ENCODE measurements around the gene CD99L2.

CD99L2 gene, protein sequence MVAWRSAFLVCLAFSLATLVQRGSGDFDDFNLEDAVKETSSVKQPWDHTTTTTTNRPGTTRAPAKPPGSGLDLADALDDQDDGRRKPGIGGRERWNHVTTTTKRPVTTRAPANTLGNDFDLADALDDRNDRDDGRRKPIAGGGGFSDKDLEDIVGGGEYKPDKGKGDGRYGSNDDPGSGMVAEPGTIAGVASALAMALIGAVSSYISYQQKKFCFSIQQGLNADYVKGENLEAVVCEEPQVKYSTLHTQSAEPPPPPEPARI

DNA sequence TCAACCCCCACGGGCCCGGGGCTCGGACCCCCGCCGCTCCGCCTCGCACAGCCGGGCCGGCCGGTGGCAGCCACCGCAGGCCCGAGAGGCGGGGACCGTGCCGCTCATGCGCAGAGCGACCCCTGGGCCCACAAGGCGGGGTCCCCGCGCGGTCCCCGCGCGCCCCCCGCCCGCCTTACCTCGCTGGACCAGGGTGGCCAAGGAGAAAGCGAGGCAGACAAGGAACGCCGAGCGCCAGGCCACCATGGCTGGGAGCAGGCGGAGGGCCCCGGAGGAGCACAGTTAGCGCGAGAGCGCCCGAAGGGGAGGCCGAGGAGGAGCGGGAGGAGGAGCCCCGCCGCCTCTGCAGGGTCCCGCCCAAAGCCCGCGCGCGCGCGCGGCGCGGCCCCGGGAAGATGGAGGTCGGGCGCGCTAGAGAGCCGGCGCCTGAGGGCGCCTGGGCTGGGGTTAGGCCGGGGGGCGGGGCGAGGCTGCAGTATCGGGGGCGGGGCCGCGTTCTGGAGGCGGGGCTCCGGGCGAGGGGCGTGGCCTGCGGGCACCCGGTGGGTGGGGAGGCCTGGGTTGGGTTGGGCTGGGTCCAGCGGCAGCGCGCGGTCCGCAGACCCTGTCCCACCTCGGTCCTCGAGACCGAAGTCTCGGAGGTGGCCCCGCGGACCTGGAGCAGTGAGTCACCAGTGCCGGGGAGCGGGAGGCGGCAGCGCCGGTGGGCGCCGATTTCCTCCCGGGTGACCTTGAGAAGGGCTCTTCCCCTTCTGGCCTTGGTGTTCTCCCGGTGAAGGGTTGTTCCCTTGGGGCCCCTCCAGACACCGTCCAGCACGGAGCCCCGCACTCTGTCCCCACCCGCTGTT, at the start of gene CD99L2:
TSS of gene CD99L2 (minus strand) at position 326 of the 848 bp plus-strand sequence. CDS start at position 246, 80 bp downstream.
- DNase-seq = peak; percentile 86

DNA sequence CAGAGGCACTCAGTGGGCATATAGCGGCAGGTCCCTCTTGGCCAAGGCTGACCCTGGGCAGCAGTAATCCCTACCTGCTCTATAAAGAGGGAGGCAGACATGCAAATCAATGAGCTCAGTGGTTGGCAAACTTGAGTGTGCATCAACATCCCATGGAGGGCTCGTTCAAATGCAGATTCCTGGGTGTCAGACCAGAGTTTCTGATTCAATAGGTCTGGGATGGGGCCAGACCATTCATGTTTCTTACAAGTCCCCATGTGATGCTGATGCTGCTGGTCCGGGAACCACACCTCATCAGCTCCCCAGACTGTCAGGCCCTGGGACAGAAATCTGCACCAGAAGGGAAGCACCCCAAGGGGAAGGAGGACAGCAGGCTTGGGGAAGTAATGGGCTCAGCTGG, 45.8 kb upstream of the CD99L2 start:
- no peak for DNase-seq

DNA sequence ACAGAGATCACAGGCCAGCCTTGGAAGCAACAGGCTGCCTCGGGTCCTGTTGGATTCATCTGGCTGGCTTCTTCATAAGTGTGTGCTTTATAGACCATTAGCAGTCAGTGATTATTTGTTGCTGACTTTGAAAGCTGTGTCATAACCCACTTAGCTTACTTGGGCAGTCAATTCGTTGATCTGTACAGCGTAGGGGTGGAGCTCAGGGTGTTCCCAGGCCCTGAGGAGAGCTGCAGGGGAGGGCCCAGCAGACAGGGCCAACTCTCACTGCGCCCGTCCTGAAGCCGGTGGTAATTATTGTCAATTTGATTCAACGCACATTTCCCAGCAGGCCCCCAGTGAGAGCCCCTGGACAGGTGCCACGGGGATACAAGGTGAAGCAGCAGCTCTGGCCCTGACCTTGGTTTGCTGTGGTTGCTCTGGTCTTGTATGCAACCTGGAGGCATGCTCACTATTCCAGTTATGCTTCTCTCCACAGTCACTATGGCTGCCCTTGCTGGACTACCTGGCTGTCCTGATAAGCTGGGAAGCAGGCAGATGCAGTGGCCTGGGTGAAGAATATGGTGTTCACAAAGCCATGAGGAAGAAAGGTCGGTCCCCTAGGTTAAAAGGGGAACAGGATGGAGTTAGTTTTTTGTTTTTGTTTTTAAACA, 44.6 kb upstream of the CD99L2 start:
- DNase-seq = no peak

DNA sequence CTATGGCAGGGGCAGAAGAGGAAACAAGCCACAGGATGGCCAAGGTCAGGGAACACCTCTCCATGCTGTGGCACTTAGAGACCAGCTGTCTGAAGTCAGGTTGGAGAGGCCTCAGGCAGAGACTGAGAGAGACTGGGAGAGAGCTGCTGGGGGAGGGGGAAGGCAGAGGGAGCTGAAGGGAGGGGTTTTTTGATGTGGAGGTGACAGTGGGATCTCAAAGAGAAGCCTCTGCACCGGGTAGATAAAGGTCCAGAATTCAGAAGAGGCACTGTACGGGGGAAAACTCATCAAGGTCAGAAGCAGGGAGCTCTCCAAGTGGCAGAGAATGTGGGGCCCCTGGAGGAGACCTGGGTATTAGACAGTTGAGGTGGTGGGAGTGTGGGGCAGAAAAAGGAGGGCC, 43.1 kb upstream of the CD99L2 start:
- DNase-seq = no peak

DNA sequence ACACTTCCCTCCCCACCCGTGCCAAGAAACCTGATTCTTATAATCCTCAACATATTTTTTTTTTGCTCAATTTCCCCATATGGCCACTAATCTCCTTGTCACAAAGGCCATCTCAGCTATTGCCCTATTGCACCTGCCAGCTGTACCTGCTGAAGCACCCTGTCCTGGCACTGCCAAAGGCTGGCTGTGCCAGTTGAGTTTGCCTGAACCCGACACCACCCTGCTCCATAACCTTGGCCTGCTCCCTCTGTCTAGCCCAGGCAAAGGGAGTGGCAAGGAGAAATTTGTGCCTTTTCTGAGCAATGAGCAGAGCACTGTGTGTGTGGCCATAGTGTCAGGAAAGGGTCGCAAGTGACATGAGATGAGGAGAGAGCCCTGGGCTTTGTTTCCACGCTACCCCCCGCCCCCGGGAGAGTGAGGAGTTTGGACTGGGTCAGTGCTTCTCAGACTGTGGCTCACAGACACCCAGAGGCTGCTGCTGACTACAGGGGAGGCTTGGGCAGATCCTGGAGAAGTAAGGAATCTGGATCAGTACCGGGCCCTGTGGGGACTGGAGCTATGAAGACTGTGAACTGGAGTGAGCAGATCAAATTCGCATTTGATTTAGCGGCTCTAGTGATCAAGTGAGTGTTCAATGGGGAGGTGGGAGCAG, 42.5 kb upstream of the CD99L2 start:
- peak; percentile 8 for DNase-seq

DNA sequence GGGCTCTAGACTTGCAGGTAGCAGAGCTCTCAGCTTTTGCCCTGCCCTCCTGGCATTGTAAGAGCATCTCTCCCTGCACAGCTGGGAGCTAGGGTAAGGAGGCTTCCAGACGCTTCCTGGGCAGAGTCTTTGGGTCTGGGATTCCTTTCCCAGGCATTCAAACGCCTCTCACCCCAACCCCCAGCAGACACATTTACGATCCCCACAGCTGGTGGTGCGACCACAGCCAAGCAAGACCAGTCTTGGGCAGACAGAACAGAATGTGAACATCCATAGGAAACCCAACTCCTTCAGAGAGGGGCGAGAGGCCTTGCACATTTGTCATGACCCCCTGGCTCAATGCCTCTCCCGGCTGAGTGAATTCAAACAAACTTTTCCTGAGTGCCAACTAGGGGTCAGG, 38.1 kb upstream of the CD99L2 start:
- no peak for DNase-seq

DNA sequence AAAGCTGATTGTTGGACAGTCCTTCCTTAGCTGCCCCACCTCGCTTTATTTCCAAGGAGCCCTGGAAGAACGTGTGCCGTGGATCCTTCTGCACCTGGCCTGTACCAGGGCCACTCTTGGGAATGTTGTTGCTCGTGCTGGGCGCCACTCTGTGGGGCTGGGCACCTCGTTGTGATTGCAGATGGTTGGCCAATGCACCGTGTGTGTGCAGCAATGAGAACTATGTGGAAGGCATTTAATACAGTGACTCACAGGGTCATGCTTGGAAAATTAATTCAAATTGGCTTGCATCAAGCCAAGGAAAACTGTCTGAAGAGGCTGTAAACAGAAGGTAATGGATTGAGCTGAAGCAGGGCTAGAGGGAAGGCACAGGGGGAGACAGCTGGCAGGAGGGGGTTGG, 37.0 kb upstream of the CD99L2 start:
- DNase-seq = no peak

DNA sequence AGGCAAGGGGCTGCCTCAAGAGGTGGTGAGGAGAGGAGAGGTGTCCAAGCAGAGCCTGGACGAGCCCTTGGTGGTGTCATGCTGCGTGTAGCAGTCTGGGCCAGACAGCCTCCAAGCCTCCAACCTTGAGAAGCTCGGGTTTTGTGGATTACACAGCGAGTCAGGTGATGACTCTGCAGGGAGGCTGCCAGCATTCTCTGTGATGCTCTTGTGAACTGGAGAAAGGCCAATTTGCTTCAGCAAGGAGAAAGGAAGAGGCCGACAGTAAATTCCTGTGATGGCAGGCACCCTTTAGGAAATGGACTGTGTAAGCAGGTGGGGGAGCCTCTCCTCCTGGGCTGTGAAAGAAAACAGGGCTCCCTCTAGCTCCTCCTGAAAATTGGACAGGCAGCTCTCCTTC, 36.0 kb upstream of the CD99L2 start:
- DNase-seq = peak; percentile 9

DNA sequence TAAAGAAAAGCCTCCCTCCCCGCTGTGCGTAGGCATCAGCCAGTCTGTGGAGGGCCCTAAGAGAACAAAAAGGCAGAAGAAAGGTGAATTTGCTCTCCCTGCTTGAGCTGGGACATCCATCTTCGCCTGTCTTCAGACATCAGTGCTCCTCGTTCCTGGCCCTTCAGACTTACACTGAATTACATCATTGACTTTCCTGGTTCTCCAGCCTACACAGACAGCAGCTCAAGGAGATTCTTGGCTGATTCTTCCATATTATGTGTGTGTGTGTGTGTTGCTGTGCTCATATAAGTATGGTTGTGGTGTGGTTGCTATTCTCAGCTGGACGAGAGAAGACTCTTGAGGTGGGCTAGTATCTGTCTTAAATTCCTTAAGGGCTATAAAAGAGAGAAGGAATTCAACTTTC, 35.5 kb upstream of the CD99L2 start:
- DNase-seq = no peak

DNA sequence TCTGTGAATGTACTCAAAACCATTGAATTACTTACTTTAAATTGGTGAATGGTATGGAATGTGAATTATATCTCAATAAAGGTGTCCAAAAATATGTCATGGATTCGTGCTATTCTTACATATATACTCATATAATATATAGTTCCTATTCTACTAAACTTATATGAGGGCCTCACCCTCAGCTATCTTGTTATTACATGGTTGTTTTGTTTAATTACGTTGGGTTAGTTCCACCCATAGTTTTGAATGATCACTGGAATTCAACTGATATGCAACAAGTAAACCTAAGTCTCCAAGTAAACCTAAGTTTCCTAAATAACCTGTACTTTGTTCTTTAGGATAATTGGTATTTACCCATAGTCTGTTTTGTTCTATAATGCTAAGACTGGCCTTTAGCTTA, 30.6 kb upstream of the CD99L2 start:
- DNase-seq = no peak

DNA sequence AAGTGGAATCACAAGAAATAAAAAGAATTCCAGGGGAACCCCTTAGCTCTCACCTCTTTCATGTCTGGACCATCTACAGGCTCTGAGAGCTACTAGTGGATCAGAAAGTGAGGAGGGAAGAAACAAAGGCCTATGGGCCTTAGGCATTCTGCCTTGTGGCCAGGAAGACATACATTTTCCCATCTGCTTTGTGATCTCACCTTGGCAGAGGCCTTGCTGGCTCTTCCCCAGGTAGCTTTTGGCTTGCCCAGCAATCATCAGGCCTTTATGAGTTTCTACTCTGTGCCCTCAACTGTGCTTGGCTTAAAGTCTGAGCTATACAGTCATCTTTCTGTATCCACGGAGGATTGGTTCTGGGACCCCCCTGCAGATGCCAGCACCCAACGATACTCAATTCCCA, 28.3 kb upstream of the CD99L2 start:
- no peak for DNase-seq

DNA sequence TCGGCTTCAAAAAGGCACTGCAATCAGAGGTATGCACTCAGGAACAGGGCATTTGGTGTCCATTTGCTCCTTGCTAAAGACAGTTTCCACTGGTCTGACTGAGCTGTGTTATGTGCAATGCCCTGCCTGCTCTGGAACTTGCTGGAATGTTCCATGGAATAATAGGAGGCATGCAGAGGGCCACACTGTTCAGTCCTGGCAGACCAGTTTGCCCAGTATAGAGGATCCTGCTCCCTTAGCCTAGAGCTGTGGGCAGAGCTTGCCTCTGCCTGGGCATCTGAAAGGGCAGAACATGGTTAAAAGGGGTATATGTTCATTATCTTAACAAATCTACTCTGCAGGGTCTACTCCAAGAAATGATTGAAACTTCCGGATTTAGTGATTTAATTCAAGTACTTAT, 27.8 kb upstream of the CD99L2 start:
- no peak for DNase-seq

DNA sequence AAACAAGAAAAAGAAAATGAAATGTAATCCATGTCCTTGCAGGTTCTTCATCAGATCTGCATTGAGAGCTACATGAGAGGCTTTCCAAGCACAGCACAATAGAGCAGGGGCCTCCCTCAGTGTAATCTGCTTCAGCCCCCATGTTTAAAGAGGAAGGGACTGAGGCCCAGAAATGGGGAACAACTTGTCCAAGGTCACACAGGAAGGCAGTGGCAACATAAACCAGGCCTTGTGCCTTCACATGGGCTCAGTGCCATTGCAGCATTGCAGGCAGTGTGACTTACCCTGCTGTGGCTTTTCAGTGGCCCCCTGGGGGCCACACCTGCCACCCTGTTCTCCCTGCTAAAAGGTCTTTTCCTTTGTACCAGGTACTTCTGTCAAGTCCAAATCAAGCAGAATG, 20.9 kb upstream of the CD99L2 start:
- DNase-seq = no peak

DNA sequence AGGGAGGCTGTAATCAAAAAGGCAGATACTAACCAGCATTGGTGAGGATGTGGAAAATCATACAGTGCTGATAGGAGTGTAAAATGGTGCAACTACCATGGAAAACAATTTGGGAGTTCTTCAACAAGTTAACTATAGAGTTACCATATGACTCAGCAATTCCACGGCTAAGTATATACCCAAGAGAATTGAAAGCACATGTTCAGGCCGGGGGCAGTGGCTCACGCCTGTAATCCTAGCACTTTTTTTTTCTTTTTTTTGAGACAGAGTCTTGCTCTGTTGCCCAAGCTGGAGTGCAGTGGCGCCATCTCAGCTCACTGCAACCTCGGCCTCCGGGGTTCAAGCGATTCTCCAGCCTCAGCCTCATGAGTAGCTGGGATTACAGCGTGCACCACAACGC, 15.0 kb upstream of the CD99L2 start:
- DNase-seq = no peak

DNA sequence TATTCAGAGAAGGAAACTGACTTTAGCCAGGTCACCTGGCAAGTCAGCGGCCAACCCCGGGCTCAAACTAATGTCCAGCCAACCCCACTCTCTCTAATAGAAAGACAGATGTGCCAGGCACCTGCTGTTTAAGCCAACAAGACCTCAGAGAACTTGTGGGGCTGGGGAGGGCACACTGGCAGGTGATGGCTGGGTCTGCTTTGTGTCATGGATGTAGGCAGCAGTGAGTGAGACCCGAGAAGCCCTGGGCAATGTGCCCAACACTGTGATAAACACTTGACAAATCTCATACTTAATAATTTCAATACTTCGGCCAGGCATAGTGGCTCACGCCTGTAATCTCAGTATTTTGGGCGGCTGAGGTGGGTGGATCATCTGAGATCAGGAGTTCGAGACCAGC, 9.0 kb upstream of the CD99L2 start:
- DNase-seq = peak; percentile 11

DNA sequence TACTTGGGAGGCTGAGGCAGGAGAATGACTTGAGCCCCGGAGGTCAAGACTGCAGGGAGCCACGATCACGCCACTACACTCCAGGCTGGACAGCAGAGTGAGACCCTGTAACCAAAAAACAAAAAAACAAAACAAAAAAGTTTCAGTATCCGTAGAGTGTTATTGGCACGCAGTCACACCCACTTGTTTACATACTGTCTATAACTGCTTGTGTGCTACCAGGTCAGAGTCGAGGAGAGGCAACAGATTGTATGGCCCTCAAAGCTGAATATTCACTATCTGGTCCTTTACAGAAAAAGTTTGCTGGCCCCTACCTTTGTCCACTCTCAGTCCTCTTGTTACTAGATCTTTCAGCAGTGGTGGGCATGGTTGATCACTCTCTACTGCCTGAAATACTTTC, 8.2 kb upstream of the CD99L2 start:
- DNase-seq = no peak

DNA sequence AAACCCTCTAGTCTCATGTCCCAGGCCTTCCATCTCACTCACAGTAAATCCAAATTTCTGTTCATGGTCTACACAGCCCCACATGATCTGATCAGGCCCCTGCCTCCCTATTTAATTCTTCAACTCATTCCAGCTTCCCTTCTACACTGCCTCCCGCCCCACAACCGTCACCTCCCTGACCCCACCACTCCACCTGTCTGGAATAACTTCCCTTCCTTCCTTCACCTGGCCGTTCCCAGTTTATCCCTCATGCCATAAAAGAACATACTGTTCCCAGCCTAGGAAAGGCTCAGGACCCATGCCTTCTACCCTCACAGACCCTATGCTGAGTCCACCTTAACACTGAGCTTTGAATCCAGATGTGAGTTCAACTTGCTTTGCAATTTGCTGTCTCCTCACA, 6.8 kb upstream of the CD99L2 start:
- DNase-seq = no peak

DNA sequence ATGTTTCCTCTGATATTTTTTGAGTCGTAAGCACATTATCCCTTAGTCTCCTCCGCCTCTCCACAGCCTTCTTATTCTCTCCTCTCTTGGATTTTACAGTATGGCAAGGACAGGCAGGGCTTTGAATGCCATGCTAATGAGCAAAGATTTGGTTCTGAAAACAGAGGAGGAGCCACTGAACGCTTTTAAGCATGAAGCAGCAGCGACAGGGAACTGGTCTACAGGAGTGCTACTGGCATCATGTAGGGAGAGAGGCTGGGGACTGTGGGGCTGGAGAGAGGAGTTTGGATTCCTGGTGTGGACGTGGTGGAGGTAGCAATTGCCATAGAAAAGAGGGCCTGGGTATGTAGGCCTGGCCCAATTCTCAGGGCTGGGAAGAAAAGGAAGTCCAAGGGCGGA, 4.6 kb upstream of the CD99L2 start:
- DNase-seq = no peak

DNA sequence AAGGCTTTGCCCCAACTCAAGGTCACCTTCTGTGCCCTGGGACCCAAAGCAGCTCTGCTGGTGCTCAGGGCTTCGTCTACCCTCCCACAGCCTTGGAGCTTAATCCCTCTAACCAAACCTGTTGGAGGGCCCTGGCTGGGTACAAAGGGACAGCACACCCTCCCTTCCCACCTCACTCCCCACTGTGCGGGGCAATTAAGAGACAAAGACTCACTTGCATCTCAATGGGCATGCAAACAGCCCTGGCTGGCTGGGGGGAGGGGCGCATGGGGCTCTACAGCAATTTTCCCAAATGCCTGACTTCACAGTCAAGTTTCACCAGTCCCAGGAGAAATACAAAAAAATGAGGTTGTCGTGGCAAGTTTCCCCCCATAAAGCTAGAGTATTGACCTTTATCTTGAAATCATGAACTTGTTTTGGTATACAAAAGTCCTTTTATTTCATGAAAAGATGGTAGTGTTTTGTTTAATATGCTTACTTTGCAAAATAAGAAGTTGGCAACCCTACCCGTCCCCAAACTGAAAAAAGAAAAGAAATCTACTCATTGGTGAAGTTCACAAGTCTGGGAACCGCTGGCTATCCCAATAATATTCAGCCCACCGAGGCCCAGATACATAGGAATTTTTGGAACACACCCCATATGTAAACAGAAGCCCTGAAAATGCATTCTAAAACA, 4.1 kb upstream of the CD99L2 start:
- DNase-seq = no peak

DNA sequence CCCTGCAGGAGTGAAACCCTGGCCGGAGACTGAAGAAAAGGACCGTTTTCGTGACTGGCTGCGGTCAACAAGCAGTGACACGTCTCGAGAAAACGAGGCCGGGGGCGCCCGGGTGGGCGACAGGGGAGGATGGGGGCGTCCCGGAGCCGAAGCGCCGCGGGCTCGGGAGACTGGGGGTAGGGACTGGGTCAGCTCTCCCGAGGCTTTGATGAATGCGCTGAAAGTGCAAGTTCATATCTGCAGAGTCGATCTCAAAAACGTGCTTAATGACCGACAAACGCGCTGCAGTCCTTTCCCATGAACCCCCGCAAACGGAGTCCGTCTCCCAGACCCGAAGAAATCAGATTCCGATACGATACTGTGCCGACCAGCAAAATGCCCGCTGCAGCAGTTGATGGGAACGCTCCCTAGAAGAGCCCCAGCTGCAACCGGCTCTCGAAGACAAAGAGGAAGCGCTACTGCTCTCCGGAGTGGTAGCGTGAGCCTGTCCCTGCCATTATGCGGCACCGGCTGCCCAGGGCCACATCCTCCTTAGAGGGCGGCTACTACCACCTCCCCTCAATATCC, 806 bp upstream of the CD99L2 start:
- peak; percentile 4 for DNase-seq

DNA sequence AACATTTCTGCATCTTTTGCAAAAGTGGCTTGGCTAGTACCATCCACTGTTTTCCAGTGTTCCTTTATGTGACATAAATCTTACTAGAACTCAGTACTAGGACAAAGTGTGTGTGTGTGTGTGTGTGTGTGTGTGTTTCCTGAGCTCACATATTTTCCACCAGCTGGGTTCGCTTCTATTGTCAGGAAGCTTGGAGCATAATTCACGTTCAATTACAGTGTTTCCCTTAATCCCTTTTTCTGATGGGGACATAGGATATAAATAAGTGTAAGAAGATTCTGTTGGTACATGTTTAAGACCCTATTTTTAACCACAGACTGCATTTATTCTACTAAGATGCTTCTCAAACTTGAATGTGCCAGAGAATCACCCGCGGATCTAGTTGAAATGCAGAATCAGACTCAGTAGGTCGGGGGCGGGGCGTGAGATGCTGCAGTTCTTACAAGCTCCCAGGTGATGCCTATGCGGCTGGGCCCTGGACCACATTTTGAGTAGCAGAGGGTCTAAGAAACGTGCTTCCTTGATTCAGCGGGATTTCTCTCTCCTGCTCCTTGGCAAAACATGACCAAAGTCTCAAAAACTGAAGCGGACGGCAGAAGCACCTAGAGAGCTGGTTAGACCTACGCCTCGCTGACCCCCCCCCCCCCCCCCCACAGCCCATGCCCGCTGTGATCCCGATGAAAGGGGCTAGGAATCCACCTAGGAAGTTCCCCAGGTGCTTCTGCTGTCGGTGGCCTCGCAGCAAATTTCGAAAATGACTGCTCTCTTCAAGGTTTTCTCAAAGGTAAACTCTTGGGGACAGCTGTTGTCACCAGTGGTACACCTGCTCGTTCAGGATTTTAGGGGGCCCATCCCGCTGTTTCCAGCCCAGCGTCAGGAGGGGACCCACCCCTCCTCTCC, 797 bp downstream of the CD99L2 start:
- DNase-seq = peak; percentile 2

DNA sequence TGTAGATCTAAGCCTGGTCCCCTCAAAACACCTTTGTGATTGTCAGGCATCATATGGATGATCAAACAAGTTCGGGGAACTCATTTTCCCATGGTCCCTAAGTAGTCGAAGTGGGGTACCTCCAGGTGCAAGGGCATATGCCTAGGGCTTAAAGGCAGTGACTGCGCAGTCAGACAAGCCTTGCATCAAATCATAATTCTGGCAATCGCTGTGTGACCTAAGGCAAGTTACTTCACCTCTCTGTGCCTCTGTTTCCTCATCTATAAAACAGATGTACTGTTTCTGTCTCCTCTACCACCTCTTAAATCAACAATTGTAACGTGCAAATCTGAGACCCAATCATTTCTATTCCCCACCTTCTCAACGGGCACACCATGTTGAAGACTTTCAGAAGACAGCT, 1.8 kb downstream of the CD99L2 start:
- no peak for DNase-seq

Data from NCI-H2107 (cell line).